ENCODE measurements around the gene CACNA2D2.

Gene CACNA2D2

DNA sequence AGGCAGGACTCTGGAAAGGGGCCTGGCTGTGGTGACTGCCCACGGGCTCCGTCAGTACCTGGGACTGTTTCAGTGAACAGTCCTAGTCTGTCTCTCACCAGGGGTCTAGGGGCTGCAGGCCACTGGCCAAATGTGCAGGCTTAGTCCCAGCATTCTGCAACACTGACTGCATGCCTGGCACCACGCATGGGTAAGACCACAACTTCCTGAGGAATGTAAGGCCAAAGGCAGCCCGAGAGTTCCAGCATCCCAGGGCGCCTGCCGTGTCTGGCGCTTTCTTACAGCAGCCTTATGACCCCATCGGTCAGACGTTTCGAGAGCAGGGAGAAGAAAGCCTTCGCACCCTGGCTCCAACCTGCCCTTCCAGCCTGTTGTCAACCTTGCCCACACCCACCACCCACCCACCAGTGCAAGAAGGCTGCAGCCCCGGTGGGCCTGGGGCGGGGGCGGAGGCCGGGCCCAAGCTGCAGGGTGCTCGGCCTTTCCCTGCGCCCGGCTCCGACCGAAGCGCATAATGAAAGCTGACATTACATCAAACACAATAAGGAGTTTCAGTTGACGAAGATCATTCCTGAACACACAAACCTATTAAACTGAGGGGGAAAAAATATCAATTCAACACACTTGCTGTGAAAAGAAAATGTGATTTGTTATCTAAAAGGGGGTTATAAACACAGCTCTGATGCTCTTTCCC, 114.6 kb downstream of the CACNA2D2 start:
- DNase-seq, result no peak

DNA sequence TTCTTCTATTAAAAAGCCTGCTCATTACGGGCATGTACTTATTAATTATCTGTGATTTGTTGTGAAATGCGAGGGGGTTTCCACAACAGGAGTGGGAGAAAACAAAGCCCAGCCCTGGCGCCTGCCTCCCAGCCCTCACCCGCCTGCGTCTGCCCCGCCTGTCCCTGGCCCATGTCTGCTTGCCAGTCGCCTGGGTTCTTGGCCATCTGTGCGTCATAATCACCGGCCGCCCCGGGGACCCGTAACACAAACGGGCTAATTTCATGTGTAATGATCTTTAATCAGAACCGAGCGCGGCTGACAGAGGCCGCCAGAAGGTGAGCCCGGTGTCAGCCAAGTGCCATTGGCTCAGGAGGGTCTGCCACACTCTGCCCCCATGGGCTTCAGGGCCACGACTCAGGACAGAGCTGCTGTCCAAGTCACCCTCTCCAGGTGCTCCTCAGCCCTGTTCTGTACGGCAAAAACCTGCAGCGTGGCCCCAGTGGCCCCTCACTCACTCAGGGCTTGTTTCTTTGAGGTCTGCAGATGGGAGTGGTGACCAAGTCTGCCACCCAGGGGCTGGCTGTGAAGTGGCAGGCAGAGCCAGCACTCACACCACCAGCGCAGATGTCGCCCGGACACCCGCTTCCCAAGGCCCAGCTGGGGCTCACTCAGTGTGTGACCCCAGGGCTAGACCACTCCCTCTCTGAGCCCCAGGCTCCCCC, 115.3 kb downstream of the CACNA2D2 start:
- peak; percentile 61 for DNase-seq

- no peak for DNase-seq
Observed at GRCh38 chr3:50385754-50386153, 117.7 kb downstream of the CACNA2D2 start.

DNA sequence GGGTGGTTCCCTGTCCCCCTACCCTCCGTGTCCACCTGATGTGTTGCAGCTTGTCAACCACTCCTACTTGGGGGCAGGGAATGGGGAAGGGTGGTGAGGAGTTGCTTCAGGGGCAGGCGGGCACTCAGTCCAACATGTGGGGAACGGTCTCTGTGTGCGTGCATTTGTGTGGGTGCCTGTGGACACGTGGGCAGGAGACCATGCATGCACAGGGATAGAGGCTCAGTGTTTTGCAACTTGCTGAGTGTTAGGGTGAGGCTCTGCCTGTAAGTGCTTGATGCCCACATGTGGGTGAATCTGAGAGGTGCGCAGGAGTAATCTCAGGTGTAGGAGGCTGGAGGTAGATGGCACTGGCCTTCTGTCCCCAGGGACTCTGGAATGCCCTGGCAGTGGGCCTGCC, 119.7 kb downstream of the CACNA2D2 start:
- no peak for DNase-seq

DNA sequence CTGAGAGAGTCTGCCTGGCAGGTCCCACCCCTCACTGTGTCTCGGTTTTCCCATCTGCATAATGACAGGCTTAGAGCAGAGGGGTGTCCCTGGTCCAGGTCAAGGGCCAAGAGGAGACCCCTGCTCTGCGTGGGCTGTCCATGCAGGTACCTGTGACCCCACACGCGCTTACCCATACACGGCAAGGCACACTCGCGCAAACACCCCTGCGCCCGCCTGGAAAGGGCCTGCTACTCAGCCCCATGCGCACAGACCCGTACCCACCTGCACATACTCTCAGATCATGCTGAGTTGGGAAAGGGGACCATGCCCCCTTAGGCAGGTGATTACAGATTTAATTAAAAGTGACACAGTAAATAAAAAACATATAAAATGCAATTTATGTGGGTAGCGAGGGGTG, 120.7 kb downstream of the CACNA2D2 start:
- DNase-seq, result no peak

DNA sequence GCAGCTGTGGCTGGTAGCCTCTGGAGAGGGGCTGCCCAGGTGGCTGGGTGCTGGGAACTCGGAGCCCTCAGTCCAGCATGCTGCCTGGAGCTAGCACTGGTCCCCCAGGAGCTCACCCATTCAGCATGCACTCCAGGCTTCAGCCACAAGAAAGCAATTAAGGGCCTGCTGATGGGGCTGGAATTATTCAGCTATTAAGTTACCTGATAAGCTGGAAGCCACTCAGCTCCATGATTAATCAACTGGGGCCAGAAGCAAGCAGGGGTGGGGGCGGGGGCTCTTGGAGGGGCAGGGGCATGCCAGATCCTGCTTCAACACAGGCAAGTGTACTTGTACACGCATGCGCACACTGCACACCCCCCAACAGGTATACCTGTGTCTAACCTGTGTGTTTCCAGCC, 122.1 kb downstream of the CACNA2D2 start:
- peak; percentile 77 for DNase-seq

- DNase-seq, result no peak
Observed at GRCh38 chr3:50380405-50381085, 122.9 kb downstream of the CACNA2D2 start.

DNA sequence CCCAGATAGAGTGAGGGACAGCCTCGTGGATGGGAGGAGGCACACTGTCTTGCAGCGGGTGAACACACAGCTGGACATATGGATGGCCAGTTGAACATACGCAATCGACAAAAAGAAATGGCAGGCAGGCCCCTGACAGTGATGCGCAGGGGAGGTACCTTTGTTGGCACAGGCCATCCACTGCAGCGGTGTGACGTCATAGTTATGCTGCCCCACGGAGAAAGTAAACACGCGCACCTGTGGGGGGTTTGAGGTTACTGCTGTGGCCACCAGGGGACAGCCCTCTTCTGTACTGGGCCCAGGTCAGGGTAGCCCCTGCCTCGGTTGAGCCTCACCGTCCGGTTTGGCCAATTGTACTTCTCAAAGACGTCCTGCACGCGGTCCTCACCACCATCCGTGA, 124.7 kb downstream of the CACNA2D2 start:
- no peak for DNase-seq

DNA sequence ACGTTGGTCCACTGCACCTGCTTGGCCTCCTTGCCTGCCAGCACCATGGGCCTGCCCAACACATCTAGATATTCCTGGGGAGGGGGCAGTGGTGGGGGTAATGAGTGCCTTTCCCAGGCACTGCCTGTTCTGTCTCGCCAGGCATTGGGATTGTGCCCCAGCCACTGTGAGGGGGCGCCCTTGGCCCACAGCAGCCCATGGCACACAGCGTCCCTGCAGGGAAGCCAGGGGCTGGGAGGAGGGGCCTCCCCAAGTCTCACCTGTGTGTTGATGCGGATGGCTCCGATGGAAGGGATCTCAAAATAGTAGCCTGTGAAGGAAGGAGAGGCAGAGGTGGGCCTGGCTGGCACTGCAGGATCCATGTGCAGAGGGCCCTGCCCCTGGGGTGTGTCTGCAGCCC, 125.4 kb downstream of the CACNA2D2 start:
- no peak for DNase-seq

DNA sequence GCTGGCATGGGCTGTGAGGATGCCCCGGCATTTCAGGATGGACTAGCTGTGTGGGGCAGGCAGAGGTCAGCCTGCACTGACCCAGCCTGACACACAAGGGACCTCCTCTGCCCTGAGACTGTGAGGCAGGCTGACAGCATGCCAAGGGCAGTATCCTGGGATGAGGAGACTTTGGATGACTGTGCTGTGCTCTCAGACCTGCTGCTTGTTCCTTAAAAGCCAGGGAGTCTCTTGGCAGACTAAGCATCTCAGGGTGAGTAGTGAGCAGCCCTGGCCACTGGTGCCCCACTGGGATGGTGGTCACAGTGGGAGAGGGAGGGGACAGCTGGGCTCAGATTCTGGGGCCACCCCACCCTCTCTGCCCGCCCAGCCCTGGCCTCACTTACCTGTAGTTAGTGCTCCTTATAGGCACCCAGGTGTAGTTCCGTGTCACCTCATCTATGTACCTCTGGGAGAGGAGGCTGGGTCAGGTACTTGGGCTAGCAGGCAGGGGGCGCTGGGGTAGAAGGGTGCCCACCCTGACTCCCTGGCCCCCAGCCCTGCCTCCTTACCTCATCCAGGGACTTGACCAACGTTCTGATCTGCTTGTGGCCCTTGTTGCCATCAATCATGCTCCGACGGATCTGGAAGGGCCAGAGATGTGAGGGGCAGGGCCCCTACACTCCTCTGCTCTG, 128.0 kb downstream of the CACNA2D2 start:
- peak; percentile 54 for DNase-seq

DNA sequence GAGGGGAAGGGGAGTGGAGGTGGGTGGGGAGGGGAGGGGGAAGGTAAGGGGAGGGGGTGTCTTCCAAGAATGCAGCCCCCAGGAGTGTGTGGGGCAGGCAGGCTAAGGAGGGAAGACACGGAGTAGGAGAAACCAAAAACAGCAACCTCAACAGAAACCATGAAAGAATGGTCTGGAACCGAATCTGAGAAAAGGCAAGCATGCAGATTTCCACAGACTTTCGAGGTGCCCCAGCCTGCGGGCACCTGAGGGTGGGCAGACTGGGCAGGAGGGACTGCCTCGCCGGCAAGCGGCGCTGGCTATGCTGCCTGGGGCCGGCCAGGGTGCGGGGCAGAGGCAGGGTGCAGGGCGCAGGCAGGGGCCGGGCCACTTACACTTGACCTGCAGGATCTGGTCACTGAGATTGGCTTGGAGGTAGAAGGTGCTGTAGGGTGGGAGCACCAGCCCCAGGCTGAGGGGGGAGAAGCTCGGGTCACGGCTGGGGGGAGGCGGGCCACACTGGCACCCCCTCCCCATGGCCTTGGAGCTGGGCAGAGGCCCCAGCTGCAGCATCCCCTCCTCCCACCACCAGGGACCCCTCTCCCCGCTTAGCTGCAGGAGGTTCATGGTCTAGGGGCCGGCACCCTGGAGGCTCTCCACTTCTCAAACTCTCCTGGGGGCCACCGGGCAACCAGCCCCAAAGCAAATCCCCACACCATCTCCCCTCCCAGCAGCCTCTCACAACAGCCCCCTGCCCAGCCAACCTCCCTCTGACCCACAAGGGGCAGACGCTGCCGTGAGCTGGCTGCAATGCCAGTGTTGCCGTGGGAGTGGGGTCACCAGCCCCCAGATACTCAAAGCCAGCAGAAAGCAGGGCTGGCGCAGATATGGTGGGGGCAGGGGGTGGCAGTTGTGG, 128.8 kb downstream of the CACNA2D2 start:
- no peak for DNase-seq

DNA sequence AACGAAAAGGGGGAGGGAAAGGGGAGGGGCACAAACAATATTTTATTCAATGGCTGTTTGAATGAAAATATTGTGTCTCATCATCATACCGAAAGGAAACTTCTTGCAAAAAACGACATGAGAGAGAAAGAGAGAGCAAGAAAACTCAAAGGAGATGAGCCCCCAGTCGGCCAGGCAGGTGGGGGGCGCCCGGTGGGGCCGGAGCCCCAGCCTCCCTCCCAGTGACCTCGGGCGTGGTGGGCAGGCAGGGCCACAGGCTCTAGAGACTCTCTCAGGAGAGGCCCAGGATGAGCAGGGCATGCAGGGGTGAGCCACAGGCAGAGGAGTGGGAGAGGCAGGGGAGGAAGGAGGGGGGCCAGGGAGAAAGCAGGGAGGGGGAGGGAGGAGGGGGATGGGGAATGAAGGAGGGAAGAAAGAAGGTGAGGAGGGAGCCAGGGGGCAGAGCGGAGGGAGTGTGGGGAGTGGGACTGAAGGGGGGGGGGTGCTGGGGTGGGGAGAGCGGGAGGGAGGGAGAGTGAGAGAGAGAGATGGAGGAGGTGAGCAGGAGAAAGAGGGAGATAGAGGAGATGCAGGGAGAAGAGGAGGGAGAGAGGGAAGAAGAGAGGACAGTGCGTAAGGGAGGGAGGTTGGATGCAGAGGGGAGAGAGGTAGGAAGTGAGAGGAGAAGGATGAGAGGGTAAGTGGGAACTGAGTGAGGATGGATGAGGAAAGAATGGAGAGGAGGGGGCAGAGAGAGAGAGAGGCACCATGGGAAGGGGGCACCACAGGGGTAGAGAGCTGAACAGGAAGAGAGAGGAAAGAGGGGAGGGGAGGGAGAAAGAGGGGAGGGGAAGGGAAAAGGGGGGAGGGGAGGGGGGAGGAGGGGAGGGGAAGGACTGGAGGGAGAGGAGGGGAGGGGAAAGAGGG, 130.0 kb downstream of the CACNA2D2 start:
- peak; percentile 16 for DNase-seq

DNA sequence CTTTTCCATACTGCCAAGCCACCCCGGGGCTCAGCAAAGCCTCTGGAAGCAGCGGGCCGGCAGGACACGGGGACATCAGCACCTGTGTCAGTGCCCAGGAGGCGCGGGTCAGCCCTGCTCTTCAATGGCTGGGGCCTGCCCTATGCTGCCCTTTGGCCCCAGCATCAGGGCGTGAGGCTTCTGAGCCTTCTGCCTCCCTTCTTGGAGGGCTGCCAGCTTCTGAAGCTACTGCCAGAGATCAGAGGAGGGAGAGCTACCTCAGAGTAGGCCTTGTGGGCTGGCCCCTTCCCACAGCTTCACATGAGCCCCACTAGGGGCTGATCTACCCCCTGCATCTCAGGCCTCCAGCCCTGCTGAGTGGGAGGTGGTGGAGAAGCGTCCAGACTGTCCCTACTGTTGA, 131.1 kb downstream of the CACNA2D2 start:
- DNase-seq, result peak; percentile 78

GRCh38 chr3:50371133-50371685, 132.2 kb downstream of the CACNA2D2 start:
- DNase-seq, result no peak

DNA sequence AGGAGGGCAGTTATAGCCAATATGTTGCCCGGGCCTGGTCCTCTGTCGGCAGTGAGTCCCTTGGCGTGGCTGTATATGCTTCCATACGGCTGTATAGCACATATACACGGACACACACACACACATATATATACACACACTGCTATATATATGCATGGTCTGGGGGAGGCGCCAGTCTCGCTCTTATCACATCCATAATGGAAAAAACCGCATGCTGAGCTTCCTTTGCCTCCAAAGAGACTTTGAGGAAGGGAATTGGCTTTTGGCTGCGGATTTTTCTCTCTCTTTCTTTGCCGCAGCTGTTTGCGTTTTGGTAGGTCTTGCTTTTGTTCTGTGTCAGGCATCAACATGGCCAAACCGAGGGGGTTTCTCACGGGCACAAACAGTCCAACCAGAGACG, 132.8 kb downstream of the CACNA2D2 start:
- DNase-seq, result peak; percentile 63

- DNase-seq, result no peak
Observed at GRCh38 chr3:50369012-50369670, 134.3 kb downstream of the CACNA2D2 start.

DNA sequence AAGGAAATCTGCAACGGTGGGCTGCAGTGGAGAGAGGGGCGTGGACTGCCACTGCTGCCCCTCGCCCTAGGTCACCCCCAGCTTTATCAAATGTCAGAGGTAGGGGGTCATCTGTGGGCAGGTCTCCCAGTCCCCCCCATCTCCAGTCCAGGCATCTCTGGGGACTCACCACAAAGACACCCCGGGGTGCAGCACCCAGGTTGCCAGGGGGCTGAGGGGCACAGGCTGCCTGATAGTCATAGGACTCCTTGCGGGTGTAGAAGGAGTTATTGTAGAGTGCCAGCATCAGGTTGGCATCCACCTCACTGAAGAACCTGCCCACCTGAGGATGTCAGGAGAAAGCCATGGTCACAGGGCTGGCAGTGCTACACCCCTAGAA, 137.6 kb downstream of the CACNA2D2 start:
- DNase-seq, result no peak

DNA sequence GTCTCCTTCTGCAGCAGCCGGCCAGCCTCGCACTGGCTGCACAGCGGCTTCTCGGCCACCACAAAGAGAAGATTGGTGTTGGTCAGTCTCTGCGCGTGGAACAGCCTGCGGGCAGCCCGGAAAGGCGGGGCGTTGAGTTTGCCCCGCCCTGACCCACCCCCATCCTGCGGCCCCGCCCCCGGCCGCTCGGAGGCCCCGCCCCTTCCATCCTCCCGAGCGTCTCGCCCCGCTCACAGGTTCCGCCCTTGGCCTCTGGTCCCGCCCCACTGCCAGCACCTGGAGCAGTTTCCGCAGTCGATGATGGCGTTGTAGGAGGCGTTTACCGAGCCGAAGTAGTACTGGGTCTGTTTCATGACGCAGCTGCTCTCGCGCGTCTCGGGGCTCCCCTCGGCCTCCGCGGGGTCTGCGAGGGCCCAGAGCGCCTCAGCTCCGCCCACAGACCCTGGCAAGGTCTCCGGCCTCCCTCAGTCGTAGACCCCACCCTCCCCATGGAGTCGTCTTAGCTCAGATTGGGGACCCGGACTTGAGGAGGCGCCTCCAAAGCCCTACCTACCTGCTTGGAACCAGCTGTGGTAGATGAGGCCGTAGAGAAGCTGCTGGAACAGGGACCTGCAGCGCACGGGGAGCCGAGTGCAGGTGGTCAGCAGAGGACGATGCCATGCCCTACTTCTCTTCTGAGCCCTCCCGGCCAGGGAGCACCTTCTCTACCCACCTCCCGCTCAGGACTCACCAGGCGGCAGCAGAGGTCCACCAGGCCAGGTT, 138.2 kb downstream of the CACNA2D2 start:
- DNase-seq, result peak; percentile 87

GRCh38 chr3:50364573-50365079, 138.8 kb downstream of the CACNA2D2 start:
- DNase-seq, result peak; percentile 51

GRCh38 chr3:50359760-50360110, 143.7 kb downstream of the CACNA2D2 start:
- DNase-seq, result no peak
